ENCODE measurements around the gene SMARCAL1.

SMARCAL1 gene

DNA sequence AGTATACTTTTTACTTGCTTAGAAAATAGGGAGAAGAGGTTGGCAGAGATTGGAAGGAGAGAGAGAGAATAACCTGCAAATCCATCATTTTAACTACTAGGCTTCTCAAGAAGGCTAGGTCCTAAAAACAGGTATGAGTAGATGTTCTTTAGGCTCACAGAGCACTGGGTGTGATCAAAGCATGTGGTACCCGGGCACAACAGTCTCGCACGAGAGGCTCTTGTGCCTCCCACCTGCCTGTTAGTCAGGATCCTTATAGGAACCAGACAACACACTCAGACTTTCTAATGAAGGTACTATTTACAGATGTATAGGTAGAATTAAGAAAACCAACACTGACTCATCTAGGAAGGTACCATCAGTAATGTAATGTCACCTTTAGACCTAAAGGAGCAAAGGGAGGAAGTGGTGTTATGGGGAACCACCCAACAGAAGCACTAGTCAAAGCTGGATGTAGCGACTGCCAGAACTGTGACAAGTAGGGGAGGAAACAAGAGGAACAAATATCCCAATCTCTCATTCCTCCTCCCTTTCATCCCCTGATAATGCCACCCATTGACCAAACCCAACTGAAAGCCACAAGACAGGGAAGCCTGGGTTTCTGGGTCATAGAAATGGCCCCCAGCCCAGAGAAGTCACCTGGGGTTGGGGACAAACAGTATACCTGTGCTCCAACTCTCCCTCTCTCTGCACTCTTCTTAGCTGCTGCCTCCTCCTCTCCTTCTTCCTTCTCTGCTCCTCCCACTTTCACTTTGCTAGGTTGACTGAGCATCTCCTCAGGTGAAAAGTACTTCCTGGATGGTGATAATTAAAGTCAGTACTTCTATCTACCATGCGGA is 24.0 kb upstream of the SMARCAL1 start:
- TF ChIP-seq EZH2 (IDR thresholded peaks at IDR 0.05), result no peak
- no peak for TF ChIP-seq FOXP2 (optimal IDR thresholded peaks at IDR 0.05; ENCODE audit: control extremely low read depth, extremely low read length, insufficient read depth)
- no peak for TF ChIP-seq POLR2AphosphoS5 (IDR thresholded peaks at IDR 0.05; ENCODE audit: borderline replicate concordance, low read depth, low read length)
- no peak overlapping the region for H3K4me3 ChIP-seq
- no peaks in the 10 kb centered on the region for H3K9me3 ChIP-seq (ENCODE audit: low read depth, low read length)
- no peak for DNase-seq (ENCODE audit: low read depth, low spot score)
- no peaks in the 10 kb centered on the region for H3K36me3 ChIP-seq (ENCODE audit: insufficient read depth, low read length)
- H3K9ac ChIP-seq (ENCODE audit: insufficient read length), result no peak overlapping the region
- no peak overlapping the region for H3K27ac ChIP-seq

DNA sequence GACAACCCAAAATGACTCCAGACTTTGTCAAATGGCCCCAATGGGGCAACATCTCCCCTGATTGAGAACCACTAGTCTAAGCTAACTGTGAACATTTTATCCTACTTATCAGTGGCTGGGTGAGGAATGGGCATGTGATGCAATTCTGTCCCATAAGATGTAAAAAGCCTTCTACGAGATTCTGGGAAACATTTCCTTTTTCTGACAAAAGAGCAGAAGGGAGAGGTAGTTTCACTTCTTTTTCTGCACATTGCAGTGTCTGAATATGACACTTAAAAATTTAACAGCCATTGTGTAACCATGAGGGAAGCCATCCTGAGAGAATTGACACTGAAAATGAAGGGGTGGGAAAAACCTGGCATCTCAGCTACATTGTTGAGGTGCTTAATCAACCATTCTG is 22.7 kb upstream of the SMARCAL1 start:
- Histone ChIP-seq H3K9ac (ENCODE audit: insufficient read length) (no peak overlapping the region), H3K9me3 (ENCODE audit: low read depth, low read length) (no peaks in the 10 kb centered on the region), H3K36me3 (ENCODE audit: insufficient read depth, low read length) (no peaks in the 10 kb centered on the region), H3K27ac (no peak overlapping the region), H3K4me3 (no peak overlapping the region)
- no peak for TF ChIP-seq EZH2 (IDR thresholded peaks at IDR 0.05)
- no peak for TF ChIP-seq POLR2AphosphoS5 (IDR thresholded peaks at IDR 0.05; ENCODE audit: borderline replicate concordance, low read depth, low read length)
- no peak for TF ChIP-seq FOXP2 (optimal IDR thresholded peaks at IDR 0.05; ENCODE audit: control extremely low read depth, extremely low read length, insufficient read depth)
- no peak for DNase-seq (ENCODE audit: low read depth, low spot score)

DNA sequence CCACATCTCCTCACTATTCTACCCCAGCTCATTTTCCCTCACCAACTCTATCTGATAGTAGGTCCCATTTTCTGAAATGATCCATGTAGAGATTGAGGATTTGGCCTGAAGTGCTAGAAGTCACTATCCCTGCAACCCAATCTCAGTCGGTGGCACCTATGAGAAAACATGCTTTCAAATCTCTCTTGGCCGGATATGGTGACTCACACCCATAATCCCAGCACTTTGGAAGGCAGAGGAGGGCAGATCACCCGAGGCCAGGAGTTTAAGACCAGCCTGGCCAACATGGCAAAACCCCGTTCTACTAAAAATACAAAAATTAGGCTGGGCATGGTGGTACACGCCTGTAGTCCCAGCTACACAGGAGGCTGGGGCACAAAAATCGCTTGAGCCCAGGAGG is 20.9 kb upstream of the SMARCAL1 start:
- Histone ChIP-seq H3K9me3 (ENCODE audit: low read depth, low read length) (no peaks in the 10 kb centered on the region), H3K4me3 (no peak overlapping the region), H3K36me3 (ENCODE audit: insufficient read depth, low read length) (no peaks in the 10 kb centered on the region), H3K27ac (no peak overlapping the region), H3K9ac (ENCODE audit: insufficient read length) (no peak overlapping the region)
- TF ChIP-seq POLR2AphosphoS5 (IDR thresholded peaks at IDR 0.05; ENCODE audit: borderline replicate concordance, low read depth, low read length) (no peak), EZH2 (IDR thresholded peaks at IDR 0.05) (no peak), FOXP2 (optimal IDR thresholded peaks at IDR 0.05; ENCODE audit: control extremely low read depth, extremely low read length, insufficient read depth) (no peak)
- DNase-seq (ENCODE audit: low read depth, low spot score), result no peak

DNA sequence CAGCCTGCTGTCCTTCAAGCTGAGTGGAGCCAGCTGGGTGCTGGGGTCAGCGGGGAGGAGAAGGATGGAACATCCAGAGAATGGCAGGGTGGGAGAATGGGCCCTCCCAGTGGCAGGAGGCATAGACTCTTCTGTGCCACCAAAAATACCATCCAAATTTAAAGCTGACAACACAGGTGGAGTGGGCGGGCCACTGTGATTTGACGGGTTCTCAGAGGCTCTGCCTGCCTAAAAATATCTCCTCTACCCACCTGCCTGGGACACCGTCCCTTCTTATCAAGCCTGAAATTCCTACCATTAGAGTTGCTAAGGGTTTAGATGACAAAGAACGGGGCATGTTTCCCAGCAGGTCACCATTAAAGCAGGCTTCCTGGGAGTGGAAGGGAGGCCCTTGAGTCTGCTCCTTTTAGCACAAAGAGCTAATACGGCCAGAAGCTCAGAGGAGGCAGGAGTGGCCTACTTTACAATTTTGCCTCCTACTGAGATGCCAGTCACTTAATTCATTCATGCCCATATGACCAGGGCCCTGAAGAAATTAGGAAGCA is 20.2 kb upstream of the SMARCAL1 start:
- no peak overlapping the region for H3K27ac ChIP-seq
- H3K4me3 ChIP-seq, result no peak overlapping the region
- H3K36me3 ChIP-seq (ENCODE audit: insufficient read depth, low read length), result no peaks in the 10 kb centered on the region
- no peak for TF ChIP-seq EZH2 (IDR thresholded peaks at IDR 0.05)
- TF ChIP-seq FOXP2 (optimal IDR thresholded peaks at IDR 0.05; ENCODE audit: control extremely low read depth, extremely low read length, insufficient read depth), result no peak
- no peak for TF ChIP-seq POLR2AphosphoS5 (IDR thresholded peaks at IDR 0.05; ENCODE audit: borderline replicate concordance, low read depth, low read length)
- H3K9me3 ChIP-seq (ENCODE audit: low read depth, low read length), result no peaks in the 10 kb centered on the region
- DNase-seq (ENCODE audit: low read depth, low spot score), result no peak
- H3K9ac ChIP-seq (ENCODE audit: insufficient read length), result no peak overlapping the region

DNA sequence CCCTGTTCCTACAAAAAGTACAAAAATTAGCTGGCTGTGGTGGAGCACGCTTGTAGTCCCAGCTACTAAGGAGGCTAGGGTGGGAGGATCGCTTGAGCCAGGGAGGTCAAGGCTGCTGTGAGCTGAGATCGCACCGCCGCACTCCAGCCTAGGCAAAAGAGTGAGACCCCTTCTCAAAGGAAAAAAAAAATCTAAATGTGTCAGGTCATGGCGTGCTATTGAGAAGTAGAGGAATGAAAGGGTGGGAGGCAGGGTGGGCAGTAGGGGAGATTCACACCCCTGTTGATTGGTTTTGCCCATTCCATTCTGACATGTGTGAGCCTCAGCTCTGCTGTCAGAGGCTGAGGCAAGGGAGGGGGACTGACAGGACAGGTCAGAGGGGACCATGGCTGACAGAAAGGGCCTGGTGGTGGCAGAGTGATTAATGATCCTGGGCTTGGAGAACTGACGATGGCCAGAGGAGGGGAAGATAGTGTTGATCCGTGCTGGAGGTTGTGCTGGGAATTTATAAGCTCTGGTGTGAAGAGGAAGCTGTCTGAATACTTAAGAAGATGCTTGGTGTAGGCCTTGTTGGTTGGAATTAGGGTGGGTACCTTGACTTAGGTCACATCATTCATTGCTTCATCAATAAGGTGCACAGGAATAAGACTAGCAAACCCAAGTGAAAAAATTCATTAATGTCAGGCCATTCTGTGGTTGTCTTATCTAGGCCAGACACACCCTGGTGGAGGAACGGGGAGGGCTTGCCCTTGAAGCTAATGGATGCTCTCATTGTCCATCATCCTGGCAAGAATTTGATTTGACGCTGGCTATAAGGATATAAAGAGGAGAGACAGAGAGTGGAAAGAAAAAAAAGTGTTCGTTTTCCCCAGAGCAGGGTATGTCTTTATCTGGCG is 19.1 kb upstream of the SMARCAL1 start:
- no peak for DNase-seq (ENCODE audit: low read depth, low spot score)
- H3K9me3 ChIP-seq (ENCODE audit: low read depth, low read length), result no peaks in the 10 kb centered on the region
- H3K9ac ChIP-seq (ENCODE audit: insufficient read length), result no peak overlapping the region
- no peak overlapping the region for H3K4me3 ChIP-seq
- H3K27ac ChIP-seq, result no peak overlapping the region
- TF ChIP-seq FOXP2 (optimal IDR thresholded peaks at IDR 0.05; ENCODE audit: control extremely low read depth, extremely low read length, insufficient read depth), result no peak
- TF ChIP-seq EZH2 (IDR thresholded peaks at IDR 0.05), result no peak
- no peak for TF ChIP-seq POLR2AphosphoS5 (IDR thresholded peaks at IDR 0.05; ENCODE audit: borderline replicate concordance, low read depth, low read length)
- H3K36me3 ChIP-seq (ENCODE audit: insufficient read depth, low read length), result no peaks in the 10 kb centered on the region

DNA sequence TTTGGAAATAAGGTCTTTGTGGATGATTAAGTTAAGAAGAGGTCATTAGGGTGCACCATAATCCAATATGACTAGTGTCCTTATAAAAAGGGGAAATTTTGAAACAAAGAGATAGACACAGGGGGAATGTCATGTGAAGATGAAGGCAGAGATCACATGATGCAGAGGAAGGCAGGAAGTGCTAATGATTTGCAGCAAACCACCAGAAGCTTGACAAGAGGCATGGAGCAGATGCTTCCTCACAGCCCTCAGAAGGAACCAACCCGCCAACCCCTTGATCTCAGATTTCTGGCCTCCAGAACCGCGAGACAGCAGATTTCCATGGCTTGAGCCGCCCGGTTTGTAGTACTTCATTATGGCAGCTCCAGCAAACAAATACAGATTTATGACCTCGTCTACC is 17.4 kb upstream of the SMARCAL1 start:
- Histone ChIP-seq H3K9me3 (ENCODE audit: low read depth, low read length) (no peaks in the 10 kb centered on the region), H3K9ac (ENCODE audit: insufficient read length) (no peak overlapping the region), H3K36me3 (ENCODE audit: insufficient read depth, low read length) (no peaks in the 10 kb centered on the region), H3K4me3 (no peak overlapping the region), H3K27ac (no peak overlapping the region)
- TF ChIP-seq EZH2 (IDR thresholded peaks at IDR 0.05) (no peak), FOXP2 (optimal IDR thresholded peaks at IDR 0.05; ENCODE audit: control extremely low read depth, extremely low read length, insufficient read depth) (no peak), POLR2AphosphoS5 (IDR thresholded peaks at IDR 0.05; ENCODE audit: borderline replicate concordance, low read depth, low read length) (no peak)
- no peak for DNase-seq (ENCODE audit: low read depth, low spot score)

DNA sequence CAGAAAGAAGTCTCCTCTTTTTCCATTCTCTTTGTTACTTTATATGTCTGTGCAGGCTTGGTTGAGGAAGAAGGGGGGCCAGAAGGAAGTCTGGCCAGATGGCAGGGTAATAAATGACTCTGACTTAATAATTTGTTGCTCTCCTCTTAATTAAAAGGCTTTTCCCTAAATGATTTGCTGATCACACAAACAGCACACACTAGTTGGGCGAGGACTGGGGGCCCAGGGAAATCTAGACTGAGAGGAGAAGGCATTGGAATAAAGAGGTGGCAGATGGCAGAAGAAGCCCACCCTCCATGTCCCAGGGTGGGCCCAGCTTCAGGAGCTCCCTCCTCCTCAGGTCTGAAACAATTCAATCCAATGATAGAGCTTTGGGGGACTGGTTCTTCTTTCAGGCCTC is 12.7 kb upstream of the SMARCAL1 start:
- Histone ChIP-seq H3K9ac (ENCODE audit: insufficient read length) (no peak overlapping the region), H3K27ac (no peak overlapping the region), H3K36me3 (ENCODE audit: insufficient read depth, low read length) (no peaks in the 10 kb centered on the region), H3K4me3 (no peak overlapping the region), H3K9me3 (ENCODE audit: low read depth, low read length) (no peaks in the 10 kb centered on the region)
- TF ChIP-seq EZH2 (IDR thresholded peaks at IDR 0.05) (no peak), POLR2AphosphoS5 (IDR thresholded peaks at IDR 0.05; ENCODE audit: borderline replicate concordance, low read depth, low read length) (no peak), FOXP2 (optimal IDR thresholded peaks at IDR 0.05; ENCODE audit: control extremely low read depth, extremely low read length, insufficient read depth) (no peak)
- DNase-seq (ENCODE audit: low read depth, low spot score), result no peak

DNA sequence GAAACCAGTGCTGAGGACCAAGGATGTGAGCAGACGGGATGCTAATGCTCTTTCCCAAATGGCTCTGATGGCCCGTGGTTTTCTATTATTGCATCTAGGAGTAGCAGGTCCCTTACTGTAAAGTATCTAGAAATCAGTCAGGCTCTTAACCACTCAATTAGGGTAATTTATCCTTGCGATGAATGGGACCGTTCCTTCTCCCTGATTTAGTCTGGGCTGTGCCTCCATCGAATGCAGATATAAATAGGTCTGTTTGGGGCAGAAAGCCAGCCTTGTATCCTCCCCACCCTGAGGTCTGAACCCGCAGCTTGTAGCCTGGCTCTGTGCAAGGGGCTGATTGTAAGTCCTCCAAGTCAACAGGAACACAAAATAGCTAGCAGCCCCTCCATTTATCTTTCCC is 9.5 kb upstream of the SMARCAL1 start:
- Histone ChIP-seq H3K9me3 (ENCODE audit: low read depth, low read length) (no peaks in the 10 kb centered on the region), H3K4me3 (no peak overlapping the region), H3K27ac (no peak overlapping the region), H3K9ac (ENCODE audit: insufficient read length) (no peak overlapping the region), H3K36me3 (ENCODE audit: insufficient read depth, low read length) (no peaks in the 10 kb centered on the region)
- TF ChIP-seq FOXP2 (optimal IDR thresholded peaks at IDR 0.05; ENCODE audit: control extremely low read depth, extremely low read length, insufficient read depth) (no peak), POLR2AphosphoS5 (IDR thresholded peaks at IDR 0.05; ENCODE audit: borderline replicate concordance, low read depth, low read length) (no peak), EZH2 (IDR thresholded peaks at IDR 0.05) (no peak)
- DNase-seq (ENCODE audit: low read depth, low spot score), result no peak
